Measurements from ENCODE around the gene SCUBE1. TPM values are rescaled to one million over a fixed set of nuclear protein-coding genes. Genes with fewer than 3 reads are reported as not detected.
A peak's percentile ranks its signal among the peaks of the same experiment; 100 is the strongest.

SCUBE1 gene
- polyA plus RNA-seq, 1 of the 3 experiments (the other 2 are of a cell fraction): 0.56 TPM

DNA sequence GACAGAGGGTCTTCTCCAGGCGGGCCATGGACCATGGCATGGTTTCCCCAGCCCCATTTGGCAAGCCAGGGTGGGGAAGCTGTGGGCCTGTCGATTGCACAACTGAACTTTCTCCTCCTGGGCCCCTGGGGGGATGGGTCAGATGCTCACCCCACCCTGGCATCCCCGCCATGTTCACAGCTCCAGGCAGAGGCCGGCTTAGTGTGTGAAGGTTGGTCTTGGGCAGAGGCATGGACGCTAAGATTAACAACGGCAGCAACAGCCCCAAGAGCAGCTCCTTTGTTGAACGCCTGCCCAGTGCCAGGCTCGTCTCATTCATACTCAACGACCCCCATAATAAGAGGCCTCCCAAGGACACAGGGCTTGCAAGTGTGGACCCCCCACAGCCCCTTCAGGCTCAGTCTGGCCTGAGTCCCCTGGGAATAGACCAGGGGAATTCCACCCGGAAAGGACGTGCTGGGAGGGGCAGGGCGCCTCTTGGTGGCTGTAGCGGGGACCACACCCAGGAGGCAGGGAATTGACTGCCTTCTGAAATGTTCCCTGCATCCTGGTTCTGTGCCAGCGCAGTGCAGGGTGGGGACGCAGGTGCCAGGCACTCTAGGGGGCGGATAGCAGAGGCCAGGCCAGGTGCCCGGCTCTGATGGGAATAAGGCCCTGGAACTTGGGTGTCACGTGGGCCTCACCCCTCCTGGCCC, 183.5 kb downstream of the SCUBE1 start:
- H3K4me1 ChIP-seq (ENCODE audit: control insufficient read depth in 1 of 2, insufficient read depth in 2 of 2, low read depth in 1 of 2, low read length in 1 of 2): no peaks in the 10 kb centered on the region
- H3F3A ChIP-seq (replicated peaks; ENCODE audit: insufficient read depth): no peaks in the 10 kb centered on the region
- no peak for TF ChIP-seq MEF2A (IDR thresholded peaks at IDR 0.05; ENCODE audit: borderline replicate concordance, low read depth)
- TF ChIP-seq, protein P1, sequence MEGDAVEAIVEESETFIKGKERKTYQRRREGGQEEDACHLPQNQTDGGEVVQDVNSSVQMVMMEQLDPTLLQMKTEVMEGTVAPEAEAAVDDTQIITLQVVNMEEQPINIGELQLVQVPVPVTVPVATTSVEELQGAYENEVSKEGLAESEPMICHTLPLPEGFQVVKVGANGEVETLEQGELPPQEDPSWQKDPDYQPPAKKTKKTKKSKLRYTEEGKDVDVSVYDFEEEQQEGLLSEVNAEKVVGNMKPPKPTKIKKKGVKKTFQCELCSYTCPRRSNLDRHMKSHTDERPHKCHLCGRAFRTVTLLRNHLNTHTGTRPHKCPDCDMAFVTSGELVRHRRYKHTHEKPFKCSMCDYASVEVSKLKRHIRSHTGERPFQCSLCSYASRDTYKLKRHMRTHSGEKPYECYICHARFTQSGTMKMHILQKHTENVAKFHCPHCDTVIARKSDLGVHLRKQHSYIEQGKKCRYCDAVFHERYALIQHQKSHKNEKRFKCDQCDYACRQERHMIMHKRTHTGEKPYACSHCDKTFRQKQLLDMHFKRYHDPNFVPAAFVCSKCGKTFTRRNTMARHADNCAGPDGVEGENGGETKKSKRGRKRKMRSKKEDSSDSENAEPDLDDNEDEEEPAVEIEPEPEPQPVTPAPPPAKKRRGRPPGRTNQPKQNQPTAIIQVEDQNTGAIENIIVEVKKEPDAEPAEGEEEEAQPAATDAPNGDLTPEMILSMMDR (IDR thresholded peaks at IDR 0.05): peak; percentile 14; the same call in 1 of the 2 replicates
- DNase-seq: peak; percentile 45
- no peak overlapping the region for H3K4me2 ChIP-seq
- ChIA-PET POLR2A (no interaction called here), CTCF (no interaction called here)
- no peaks in the 10 kb centered on the region for H3K36me3 ChIP-seq (replicated peaks in 1 of 2; ENCODE audit: control insufficient read depth in 1 of 2, insufficient read depth in 2 of 2, low read length in 1 of 2)
- H3K9me3 ChIP-seq: no peaks in the 10 kb centered on the region
- no peaks in the 10 kb centered on the region for H3K27me3 ChIP-seq (ENCODE audit: insufficient read depth)
- H4K20me1 ChIP-seq (ENCODE audit: insufficient read depth): peaks cover 4% of the 10 kb centered on the region; the same call in 1 of the 2 replicates
- H3K27ac ChIP-seq (ENCODE audit: low read depth in 2 of 2, low read length in 1 of 2): no peak overlapping the region
- no peaks in the 10 kb centered on the region for H3K9me2 ChIP-seq
- H3K79me2 ChIP-seq (ENCODE audit: insufficient read depth): peaks cover 21% of the 10 kb centered on the region
- WGBS (ENCODE audit: low lambda C conversion rate): 80% methylated on average over 2 of the region's 18 CpGs
- no peak overlapping the region for H3K4me3 ChIP-seq (ENCODE audit: low read depth in 2 of 2, low read length in 1 of 2)
- H2AFZ ChIP-seq (ENCODE audit: low read depth): no peak overlapping the region
- H3K9ac ChIP-seq: no peak overlapping the region

DNA sequence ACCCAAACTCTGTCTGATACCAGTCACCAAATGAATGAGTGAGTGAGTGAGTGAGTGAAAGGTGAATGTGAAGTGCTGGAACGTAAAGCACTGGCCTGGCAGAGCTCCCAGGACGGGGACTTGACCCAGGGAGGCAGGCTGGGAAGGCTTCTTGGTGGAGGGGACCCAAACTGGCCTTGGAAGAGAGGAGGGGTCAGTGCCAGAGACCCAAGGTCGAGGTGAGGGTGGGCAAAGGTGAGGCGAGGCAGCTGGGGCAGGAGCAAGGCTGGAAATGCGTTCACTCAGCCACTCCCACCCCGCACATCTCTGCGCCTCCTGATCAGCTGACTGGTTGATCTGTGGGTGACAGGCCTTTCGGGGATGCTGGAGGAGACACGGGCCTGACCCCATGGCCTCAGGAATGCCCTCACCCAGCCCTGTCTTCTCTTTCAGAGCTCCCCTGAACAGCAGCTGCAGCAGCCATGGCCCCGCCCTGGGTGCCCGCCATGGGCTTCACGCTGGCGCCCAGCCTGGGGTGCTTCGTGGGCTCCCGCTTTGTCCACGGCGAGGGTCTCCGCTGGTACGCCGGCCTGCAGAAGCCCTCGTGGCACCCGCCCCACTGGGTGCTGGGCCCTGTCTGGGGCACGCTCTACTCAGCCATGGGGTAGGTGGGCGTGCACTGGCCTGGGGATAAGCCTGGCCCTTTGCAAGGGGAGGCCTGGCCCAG, 184.2 kb downstream of the SCUBE1 start:
- Histone ChIP-seq H3K9ac (no peak overlapping the region), H3K27me3 (ENCODE audit: insufficient read depth) (no peaks in the 10 kb centered on the region), H3K27ac (ENCODE audit: low read depth in 2 of 2, low read length in 1 of 2) (no peak overlapping the region), H3K79me2 (ENCODE audit: insufficient read depth) (peaks cover 25% of the 10 kb centered on the region), H4K20me1 (ENCODE audit: insufficient read depth) (peaks cover 4% of the 10 kb centered on the region; the same call in 1 of the 2 replicates), H3K36me3 (replicated peaks in 1 of 2; ENCODE audit: control insufficient read depth in 1 of 2, insufficient read depth in 2 of 2, low read length in 1 of 2) (no peaks in the 10 kb centered on the region), H3K4me1 (ENCODE audit: control insufficient read depth in 1 of 2, insufficient read depth in 2 of 2, low read depth in 1 of 2, low read length in 1 of 2) (no peaks in the 10 kb centered on the region), H3K4me3 (ENCODE audit: low read depth in 2 of 2, low read length in 1 of 2) (no peak overlapping the region), H3K9me3 (no peaks in the 10 kb centered on the region), H3F3A (replicated peaks; ENCODE audit: insufficient read depth) (no peaks in the 10 kb centered on the region), H3K4me2 (no peak overlapping the region), H2AFZ (ENCODE audit: low read depth) (no peak overlapping the region), H3K9me2 (no peaks in the 10 kb centered on the region)
- TF ChIP-seq SIN3A (IDR thresholded peaks at IDR 0.05; ENCODE audit: borderline replicate concordance, low read depth, low read length) (no peak), EZH2phosphoT487 (IDR thresholded peaks at IDR 0.05; ENCODE audit: borderline replicate concordance, low read depth) (no peak), GABPA (IDR thresholded peaks at IDR 0.05; ENCODE audit: low read depth) (no peak), CHD2 (IDR thresholded peaks at IDR 0.05; ENCODE audit: low read length, partially characterized antibody) (no peak)
- TF ChIP-seq, protein P2, sequence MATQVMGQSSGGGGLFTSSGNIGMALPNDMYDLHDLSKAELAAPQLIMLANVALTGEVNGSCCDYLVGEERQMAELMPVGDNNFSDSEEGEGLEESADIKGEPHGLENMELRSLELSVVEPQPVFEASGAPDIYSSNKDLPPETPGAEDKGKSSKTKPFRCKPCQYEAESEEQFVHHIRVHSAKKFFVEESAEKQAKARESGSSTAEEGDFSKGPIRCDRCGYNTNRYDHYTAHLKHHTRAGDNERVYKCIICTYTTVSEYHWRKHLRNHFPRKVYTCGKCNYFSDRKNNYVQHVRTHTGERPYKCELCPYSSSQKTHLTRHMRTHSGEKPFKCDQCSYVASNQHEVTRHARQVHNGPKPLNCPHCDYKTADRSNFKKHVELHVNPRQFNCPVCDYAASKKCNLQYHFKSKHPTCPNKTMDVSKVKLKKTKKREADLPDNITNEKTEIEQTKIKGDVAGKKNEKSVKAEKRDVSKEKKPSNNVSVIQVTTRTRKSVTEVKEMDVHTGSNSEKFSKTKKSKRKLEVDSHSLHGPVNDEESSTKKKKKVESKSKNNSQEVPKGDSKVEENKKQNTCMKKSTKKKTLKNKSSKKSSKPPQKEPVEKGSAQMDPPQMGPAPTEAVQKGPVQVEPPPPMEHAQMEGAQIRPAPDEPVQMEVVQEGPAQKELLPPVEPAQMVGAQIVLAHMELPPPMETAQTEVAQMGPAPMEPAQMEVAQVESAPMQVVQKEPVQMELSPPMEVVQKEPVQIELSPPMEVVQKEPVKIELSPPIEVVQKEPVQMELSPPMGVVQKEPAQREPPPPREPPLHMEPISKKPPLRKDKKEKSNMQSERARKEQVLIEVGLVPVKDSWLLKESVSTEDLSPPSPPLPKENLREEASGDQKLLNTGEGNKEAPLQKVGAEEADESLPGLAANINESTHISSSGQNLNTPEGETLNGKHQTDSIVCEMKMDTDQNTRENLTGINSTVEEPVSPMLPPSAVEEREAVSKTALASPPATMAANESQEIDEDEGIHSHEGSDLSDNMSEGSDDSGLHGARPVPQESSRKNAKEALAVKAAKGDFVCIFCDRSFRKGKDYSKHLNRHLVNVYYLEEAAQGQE (IDR thresholded peaks at IDR 0.05; ENCODE audit: low read depth, low read length): no peak
- no peak for DNase-seq
- CTCF ChIA-PET: interaction anchor here (1.0 kb wide), 1 partner anchor 14 kb away, joined by 3 read pairs; no protein-coding TSS in a partner anchor
- 92% methylated on average over 3 of the region's 24 CpGs for WGBS (ENCODE audit: low lambda C conversion rate)
- POLR2A ChIA-PET: no interaction called here

Measured in SK-N-SH (cell line).